ENCODE results near the gene ITGB4.

DNA sequence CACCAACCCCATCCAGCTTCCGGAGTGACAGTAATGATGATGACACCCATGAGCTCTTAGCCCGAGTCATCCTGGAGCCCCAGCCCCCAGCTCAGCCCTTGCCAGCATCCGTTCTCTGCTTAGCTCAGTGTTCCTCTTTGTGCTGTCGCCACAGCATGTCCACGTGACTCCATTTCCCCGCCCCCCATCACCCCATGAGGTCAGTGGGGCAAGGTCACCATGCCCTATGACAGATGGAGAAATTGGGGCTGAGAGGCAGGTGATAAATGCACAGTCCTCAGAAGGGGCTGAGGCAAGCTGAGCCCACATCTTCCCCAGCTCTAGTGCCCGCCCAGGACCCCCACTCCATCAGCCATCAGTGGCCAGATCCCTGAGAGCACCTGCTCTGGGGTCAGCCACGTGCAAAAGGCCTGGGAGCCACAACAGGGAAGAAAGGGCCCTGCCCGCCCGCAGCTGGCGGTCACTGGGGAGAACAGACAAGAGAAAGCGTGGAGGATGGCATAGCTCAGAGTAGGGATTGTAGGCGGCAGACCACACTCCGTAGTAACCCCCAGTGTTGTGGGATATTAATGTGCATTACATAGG is 17.1 kb downstream of the ITGB4 start:
- TF ChIP-seq, protein P1, sequence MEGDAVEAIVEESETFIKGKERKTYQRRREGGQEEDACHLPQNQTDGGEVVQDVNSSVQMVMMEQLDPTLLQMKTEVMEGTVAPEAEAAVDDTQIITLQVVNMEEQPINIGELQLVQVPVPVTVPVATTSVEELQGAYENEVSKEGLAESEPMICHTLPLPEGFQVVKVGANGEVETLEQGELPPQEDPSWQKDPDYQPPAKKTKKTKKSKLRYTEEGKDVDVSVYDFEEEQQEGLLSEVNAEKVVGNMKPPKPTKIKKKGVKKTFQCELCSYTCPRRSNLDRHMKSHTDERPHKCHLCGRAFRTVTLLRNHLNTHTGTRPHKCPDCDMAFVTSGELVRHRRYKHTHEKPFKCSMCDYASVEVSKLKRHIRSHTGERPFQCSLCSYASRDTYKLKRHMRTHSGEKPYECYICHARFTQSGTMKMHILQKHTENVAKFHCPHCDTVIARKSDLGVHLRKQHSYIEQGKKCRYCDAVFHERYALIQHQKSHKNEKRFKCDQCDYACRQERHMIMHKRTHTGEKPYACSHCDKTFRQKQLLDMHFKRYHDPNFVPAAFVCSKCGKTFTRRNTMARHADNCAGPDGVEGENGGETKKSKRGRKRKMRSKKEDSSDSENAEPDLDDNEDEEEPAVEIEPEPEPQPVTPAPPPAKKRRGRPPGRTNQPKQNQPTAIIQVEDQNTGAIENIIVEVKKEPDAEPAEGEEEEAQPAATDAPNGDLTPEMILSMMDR (IDR thresholded peaks at IDR 0.05), result no peak
- TF ChIP-seq POLR2AphosphoS5 (IDR thresholded peaks at IDR 0.05), result no peak
- TF ChIP-seq POLR2A (IDR thresholded peaks at IDR 0.05; ENCODE audit: low read depth), result no peak
- no peak for TF ChIP-seq EP300 (IDR thresholded peaks at IDR 0.05)

Data from esophagus muscularis mucosa (tissue), 4 donors.